GM13977 (cell line): ENCODE measurements around the gene FLOT1.

Experiments used
- DNase-seq: peaks from one replicate; pipeline ENCODE4 v3.0.0; 2012; ENCODE audit warnings: low spot score
- CTCF ChIP-seq: IDR thresholded peaks from 2 replicates; pipeline ENCODE4 v1.5.1; 2012; ENCODE audit warnings: mild to moderate bottlenecking, control low read depth; ENCODE audit not compliant: insufficient read depth; ENCODE audit errors: extremely low read depth, missing control alignments
- in situ Hi-C: fragments of 300-500 bp; cut with MboI; formaldehyde crosslinking; loops from one replicate; pipeline ENCODE4 v1.12.0; 2022; ENCODE audit warnings: low sequenced_read_pairs, low pct_unique_long_range_greater_than_20kb, mixed read lengths, inconsistent platforms; ENCODE audit not compliant: unreplicated experiment

FLOT1 gene

DNA sequence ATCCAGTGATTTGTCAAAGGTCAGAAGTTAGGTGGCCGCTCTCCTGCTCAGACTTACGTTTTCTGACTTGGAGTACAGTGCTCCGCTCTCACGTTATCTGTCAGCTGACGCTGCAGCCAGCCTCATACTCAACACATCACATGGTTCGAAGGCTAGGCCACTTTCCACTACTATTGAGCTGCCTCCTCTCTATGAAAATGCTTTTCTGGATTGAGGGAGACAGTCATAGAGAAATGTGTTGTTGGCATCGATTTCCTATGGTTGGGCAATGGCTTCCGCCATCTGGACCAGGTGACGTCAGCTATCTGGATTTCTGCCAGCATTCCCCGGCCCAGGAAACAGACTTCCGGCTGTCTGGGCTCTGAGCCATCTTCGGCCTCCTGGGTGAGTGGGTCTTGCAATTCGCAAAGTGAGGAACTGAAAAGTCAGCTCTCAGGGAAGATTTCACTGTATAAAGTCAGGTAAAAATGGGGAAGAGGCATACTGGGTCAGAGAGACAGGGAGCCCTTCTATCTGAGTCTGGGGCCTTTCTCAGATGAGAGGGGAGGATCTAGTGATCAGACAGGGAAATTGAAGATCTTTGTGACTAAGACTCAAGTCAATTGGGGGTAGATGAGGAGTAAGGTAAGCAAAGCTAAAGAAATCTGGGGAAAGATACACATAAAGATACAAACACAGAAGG is 39.4 kb upstream of the FLOT1 start:
- DNase-seq: no peak
- in situ Hi-C loops: no loop called here
- TF ChIP-seq CTCF: no peak

- TF ChIP-seq CTCF: no peak
- in situ Hi-C loops: no loop called here
- no peak for DNase-seq
These were observed 38.9 kb upstream of the FLOT1 start for GRCh38 chr6:30781395-30781742.

GRCh38 chr6:30780642-30780920 is 38.1 kb upstream of the FLOT1 start:
- no peak for DNase-seq
- TF ChIP-seq CTCF: no peak
- in situ Hi-C loops: no loop called here

- no peak for DNase-seq
- in situ Hi-C loops: no loop called here
These were observed 37.6 kb upstream of the FLOT1 start for GRCh38 chr6:30779850-30780641.

GRCh38 chr6:30778001-30778635 is 35.6 kb upstream of the FLOT1 start:
- TF ChIP-seq CTCF: no peak
- no peak for DNase-seq
- in situ Hi-C loops: no loop called here

More at GRCh38 chr6:30779850-30780641, 37.6 kb upstream of the FLOT1 start:
- no peak for TF ChIP-seq CTCF

GRCh38 chr6:30777155-30777485 is 34.6 kb upstream of the FLOT1 start:
- in situ Hi-C loops: no loop called here
- no peak for TF ChIP-seq CTCF
- DNase-seq: no peak
